CD4-positive, alpha-beta T cell treated with Interleukin-2 at 100 ng/mL for 4 hours (primary cell): Measurements from ENCODE around the gene CCDC196.
"Not testable (repeated sequence)": the region's sequence is repeated elsewhere in the genome, so short reads cannot be mapped to it uniquely, and the experiment has no call there.

ENCODE experiments used
- DNase-seq: peaks from one replicate; pipeline ENCODE4 v3.0.0-alpha.2; 2020; ENCODE audit warnings: low spot score

CCDC196 gene

GRCh38 chr14:66495218-66496098 lies 9.3 kb downstream of the CCDC196 start:
- DNase-seq = peak; percentile 53

DNA sequence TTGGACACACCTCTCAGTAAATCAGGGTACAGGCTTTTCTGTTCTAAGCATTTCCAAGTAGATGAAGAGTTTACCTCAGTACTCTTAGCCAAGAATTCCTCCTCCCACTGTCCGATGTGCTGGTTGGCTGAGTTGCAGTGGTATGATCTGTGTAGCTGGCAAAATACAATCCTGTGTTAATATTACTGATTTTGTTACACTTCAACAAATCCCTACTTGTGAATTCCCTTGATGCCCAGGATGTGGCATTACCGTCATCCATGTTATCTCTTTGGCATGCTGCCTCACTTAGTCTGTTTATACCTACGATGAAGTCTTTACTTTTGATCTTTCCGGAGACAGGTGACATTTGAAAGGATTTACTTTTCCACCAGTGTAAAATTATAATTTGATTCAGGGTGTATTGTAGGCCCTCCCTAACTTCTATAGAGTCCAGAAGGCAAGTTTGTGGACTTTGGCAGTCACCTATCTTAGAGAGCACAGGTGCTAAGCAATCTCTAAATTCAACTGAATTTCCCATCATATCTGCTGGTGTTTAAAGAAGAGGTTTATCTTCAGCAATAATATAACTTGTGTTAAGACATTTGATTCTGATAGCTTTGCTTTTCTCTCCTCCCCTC lies 10.1 kb downstream of the CCDC196 start:
- DNase-seq = no peak

- DNase-seq = no peak
Observed at GRCh38 chr14:66496911-66497310, 10.7 kb downstream of the CCDC196 start.

DNA sequence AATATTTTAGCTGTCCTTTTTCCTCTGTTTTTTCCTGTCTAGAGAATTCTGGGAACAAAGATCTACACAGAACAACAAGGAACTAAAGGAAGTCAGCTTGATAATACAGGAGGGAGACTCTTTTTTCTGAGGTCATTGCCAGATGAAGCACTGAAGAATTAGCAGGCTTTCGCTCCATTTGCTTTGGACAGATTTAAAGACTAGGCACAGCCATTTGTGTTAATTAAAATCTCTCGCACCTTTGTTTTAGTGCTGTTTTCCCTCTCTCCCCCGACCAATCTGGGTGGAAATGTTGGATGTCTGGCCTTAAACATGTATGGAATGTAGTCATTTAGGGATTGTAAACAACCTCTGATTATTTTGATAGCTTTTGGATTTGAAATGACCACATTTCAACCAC lies 12.1 kb downstream of the CCDC196 start:
- DNase-seq = no peak

DNA sequence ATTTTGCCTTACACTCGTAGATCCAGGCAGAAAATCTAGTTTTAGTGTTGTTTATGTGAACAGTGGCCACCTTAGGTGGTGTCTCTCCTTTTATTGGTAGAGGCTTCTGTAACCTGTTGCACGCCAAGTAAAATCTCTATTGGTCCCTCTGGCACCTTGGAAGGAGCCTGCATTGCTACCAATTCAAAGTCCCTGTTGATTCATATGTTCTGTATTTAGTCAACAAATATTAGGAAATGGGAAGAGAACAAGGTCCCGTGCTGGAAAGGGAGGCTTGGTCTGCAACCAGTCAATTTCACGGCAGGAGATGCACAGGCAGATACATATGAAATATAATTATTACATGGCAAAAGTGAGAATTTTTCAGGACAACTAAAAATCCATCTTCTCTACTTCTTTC lies 15.4 kb downstream of the CCDC196 start:
- no peak for DNase-seq

GRCh38 chr14:66502836-66503235 lies 16.7 kb downstream of the CCDC196 start:
- not testable (repeated sequence) for DNase-seq

- DNase-seq = no peak
Observed at GRCh38 chr14:66503532-66503931, 17.4 kb downstream of the CCDC196 start.

GRCh38 chr14:66507181-66507721 lies 21.1 kb downstream of the CCDC196 start:
- no peak for DNase-seq

GRCh38 chr14:66507722-66508546 lies 21.8 kb downstream of the CCDC196 start, which contains the start of gene GPHN:
GPHN (plus strand) TSS chr14:66508147.
- peak; percentile 90 for DNase-seq

DNA sequence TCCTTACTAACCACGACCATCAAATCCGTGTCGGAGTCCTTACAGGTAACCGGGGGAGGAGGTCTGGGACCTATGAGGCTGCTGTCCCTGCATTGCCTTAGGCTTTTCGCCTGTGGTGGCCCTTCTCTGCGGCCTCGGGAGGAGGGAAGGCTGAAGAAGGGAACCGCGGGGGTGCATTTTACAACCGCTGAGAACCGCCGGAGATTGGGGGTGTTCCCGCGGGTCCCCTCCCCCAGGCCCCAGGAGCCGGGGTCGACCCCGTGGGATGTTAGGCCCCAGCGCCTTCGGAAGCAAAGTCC lies 22.3 kb downstream of the CCDC196 start:
- DNase-seq = no peak

GRCh38 chr14:66508846-66509621 lies 22.9 kb downstream of the CCDC196 start:
- DNase-seq = peak; percentile 26

DNA sequence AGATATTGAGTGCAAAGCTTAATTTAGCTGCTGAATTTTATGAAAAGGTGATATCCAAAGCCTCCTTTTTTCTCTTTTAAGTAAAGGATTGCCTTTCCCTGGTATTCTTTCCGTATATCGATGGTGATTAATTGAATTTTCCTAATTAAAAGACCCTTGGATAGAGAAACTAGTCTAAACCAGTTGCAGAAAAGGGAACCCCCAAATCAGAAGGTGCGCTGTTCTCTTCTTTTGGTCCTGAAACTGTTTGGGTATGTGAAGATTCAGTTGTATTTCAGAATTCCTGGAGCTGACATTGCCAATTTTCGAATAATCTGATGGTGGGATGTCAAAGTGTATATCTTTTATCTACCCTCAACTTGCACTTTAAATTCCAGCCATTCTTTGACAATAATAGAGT lies 23.7 kb downstream of the CCDC196 start:
- no peak for DNase-seq

DNA sequence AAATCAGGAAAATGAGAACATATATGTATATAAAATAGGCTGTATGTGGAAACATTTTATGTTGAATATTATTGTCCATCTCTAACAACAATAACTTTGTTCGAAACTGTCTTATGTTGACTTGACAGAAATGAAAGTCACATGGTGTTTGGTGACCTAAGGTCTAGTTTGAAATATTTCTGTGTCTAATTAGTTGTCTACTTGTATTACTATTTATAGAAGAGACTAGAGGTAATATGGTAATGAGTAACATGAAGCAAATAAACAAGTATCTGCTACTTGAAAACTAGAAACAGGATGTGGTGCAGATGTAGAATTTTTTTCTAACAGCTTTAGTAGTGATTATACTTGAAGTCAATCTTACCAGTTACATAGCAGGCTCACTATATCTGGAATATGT lies 25.7 kb downstream of the CCDC196 start:
- no peak for DNase-seq

- no peak for DNase-seq
Observed at GRCh38 chr14:66514213-66514612, 28.0 kb downstream of the CCDC196 start.

GRCh38 chr14:66530526-66530925 lies 44.4 kb downstream of the CCDC196 start:
- no peak for DNase-seq

GRCh38 chr14:66539034-66539433 lies 52.9 kb downstream of the CCDC196 start:
- peak; percentile 51 for DNase-seq

DNA sequence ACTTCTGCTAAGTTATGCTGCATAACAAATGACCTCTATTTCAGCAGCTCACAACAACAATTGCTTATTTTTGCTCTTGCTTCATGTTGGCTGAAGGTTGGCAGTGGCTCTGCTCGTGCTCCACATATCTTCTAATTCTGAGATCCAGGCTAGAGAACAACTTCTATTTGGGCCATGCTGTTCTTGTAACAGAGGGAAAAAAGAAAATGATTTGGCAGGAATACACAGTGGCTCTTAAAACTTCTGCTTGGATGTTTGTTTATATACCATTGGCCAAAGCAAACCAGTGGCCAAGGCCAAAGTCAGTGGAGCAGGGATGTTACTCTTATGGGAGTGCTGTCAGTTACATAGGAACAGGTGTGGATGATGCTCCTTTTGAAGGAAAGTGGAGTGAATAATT lies 53.9 kb downstream of the CCDC196 start:
- DNase-seq = no peak

GRCh38 chr14:66541627-66542026 lies 55.5 kb downstream of the CCDC196 start:
- no peak for DNase-seq

DNA sequence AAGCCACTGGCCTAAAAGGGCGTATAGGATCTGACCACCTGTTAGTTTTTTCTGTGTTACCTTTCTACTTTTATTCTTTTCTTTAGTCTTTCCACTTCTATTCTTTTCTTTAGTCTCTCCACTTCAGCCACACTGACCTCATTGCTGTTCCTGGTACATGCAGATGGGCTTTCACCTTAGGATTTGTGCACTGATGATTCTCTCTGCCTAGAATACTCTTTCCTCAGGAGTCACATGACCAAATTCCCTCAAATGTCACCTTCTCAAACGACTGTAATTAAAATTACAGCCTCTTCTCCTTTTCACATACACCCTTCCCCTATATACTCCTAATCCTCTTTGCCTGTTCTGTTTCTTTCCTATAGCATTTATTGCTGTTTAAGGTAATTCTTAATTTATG lies 57.8 kb downstream of the CCDC196 start:
- no peak for DNase-seq

DNA sequence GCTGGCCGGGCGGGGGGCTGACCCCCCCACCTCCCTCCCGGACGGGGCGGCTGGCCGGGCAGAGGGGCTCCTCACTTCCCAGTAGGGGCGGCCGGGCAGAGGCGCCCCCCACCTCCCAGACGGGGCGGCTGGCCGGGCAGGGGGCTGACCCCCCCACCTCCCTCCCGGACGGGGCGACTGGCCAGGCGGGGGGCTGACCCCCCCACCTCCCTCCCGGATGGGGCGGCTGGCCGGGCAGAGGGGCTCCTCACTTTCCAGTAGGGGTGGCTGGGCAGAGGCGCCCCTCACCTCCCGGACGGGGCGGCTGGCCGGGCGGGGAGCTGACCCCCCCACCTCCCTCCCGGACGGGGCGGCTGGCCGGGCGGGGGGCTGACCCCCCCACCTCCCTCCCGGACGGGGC lies 59.0 kb downstream of the CCDC196 start:
- not testable (repeated sequence) for DNase-seq

DNA sequence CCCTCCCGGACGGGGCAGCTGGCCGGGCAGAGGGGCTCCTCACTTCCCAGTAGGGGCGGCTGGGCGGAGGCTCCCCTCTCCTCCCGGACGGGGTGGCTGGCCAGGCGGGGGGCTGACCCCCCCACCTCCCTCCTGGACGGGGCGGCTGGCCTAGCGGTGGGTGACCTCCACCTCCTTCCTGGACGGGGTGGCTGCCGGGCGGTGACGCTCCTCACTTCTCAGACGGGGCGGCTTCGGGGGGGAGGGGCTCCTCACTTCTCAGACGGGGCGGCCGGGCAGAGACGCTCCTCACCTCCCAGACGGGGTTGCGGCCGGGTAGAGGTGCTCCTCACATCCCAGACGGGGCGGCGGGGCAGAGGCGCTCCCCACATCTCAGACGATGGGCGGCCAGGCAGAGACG lies 59.6 kb downstream of the CCDC196 start:
- DNase-seq = not testable (repeated sequence)
